Epithelial cell of proximal tubule (primary cell): ENCODE results near the gene KLHL40. TPM values are rescaled to one million over a fixed set of nuclear protein-coding genes. Genes with fewer than 3 reads are reported as not detected.

Experiments used
- DNase-seq: peaks from one replicate; pipeline ENCODE4 v3.0.0-alpha.2; 2011; ENCODE audit warnings: low read depth
- H3K4me3 ChIP-seq: 2 replicates; pipeline ENCODE4 v1.5.1; 2011; ENCODE audit warnings: low read depth, mild to moderate bottlenecking, low read length
- CTCF ChIP-seq: conservative IDR thresholded peaks from 2 replicates; pipeline ENCODE4 v1.5.1; 2012; ENCODE audit warnings: low read depth, mild to moderate bottlenecking, low read length
- total RNA-seq: library from RNA; depleted of rRNA; stranded (reverse); fragments of >200 nt; gene quantifications from 2 replicates; pipeline ENCODE4 v1.2.3, GENCODE V29; 2015

Gene KLHL40
- total RNA-seq, 1 donor from 2014 or later, result not detected

GRCh38 chr3:42712688-42713372 is 27.5 kb downstream of the KLHL40 start:
- no peak for DNase-seq
- no peak overlapping the region for H3K4me3 ChIP-seq
- no peak for TF ChIP-seq CTCF

- TF ChIP-seq CTCF, result no peak
Observed at GRCh38 chr3:42713747-42714146, 28.4 kb downstream of the KLHL40 start.

GRCh38 chr3:42714171-42714852 is 29.0 kb downstream of the KLHL40 start:
- no peak overlapping the region for H3K4me3 ChIP-seq
- TF ChIP-seq CTCF, result no peak
- no peak for DNase-seq

More at GRCh38 chr3:42713747-42714146, 28.4 kb downstream of the KLHL40 start:
- no peak for DNase-seq
- H3K4me3 ChIP-seq, result no peak overlapping the region

- no peak overlapping the region for H3K4me3 ChIP-seq
- DNase-seq, result no peak
- TF ChIP-seq CTCF, result no peak
Observed at GRCh38 chr3:42717306-42717705, 32.0 kb downstream of the KLHL40 start.

GRCh38 chr3:42718338-42718737 is 33.0 kb downstream of the KLHL40 start:
- DNase-seq, result no peak
- no peak for TF ChIP-seq CTCF
- H3K4me3 ChIP-seq, result no peak overlapping the region

GRCh38 chr3:42719002-42719401 is 33.7 kb downstream of the KLHL40 start:
- no peak for DNase-seq
- no peak overlapping the region for H3K4me3 ChIP-seq
- TF ChIP-seq CTCF, result no peak
